Right ventricle myocardium superior (tissue), 1 donor: Measurements from ENCODE around the gene ITPK1. TPM values are rescaled to one million over a fixed set of nuclear protein-coding genes. Genes with fewer than 3 reads are reported as not detected.

ENCODE experiments used
- ATAC-seq: fragments of 200-7000 bp; cut with Tn5 transposase; one replicate; pipeline ENCODE4 v1.9.1; 2020; ENCODE audit warnings: mild to moderate bottlenecking; ENCODE audit not compliant: poor library complexity
- DNase-seq: peaks from one replicate; pipeline ENCODE4 v3.0.0-alpha.2; 2020
- intact Hi-C: fragments of 100-400 bp; cut with DNase I; formaldehyde crosslinking; loops from one replicate; pipeline ENCODE4 v1.11.2; 2022
- total RNA-seq: library from RNA; stranded (reverse); fragmentation: NEBNext Ultra II Directional; extraction: Animal tissue kit (Norgen Biotek cat#: 25700); gene quantifications from one replicate; pipeline ENCODE4 v1.2.1, GENCODE V29; 2021
- donor health status: DM: no; HTN: yes; CAD: no; lungs with severe emphysema.

The ITPK1 gene
- total RNA-seq, 1 donor from 2014 or later: 115 TPM

GRCh38 chr14:92994942-92995341 is 120.8 kb downstream of the ITPK1 start:
- no peak for ATAC-seq
- intact Hi-C loops: no loop called here

GRCh38 chr14:92994131-92994676 is 121.5 kb downstream of the ITPK1 start:
- ATAC-seq (peak; percentile 33), DNase-seq (peak; percentile 46)
- intact Hi-C loops: no loop called here

More at GRCh38 chr14:92994942-92995341, 120.8 kb downstream of the ITPK1 start:
- DNase-seq: no peak

GRCh38 chr14:92993302-92993701 is 122.4 kb downstream of the ITPK1 start:
- intact Hi-C loops: no loop called here
- ATAC-seq (peak; percentile 87), DNase-seq (peak; percentile 68)

GRCh38 chr14:92991536-92991935 is 124.2 kb downstream of the ITPK1 start:
- ATAC-seq (no peak), DNase-seq (no peak)
- intact Hi-C loops: no loop called here

GRCh38 chr14:92990456-92991430 is 125.0 kb downstream of the ITPK1 start:
- DNase-seq: peak; percentile 46
- no peak for ATAC-seq
- intact Hi-C loops: no loop called here

GRCh38 chr14:92988786-92989755 is 126.7 kb downstream of the ITPK1 start:
- DNase-seq: no peak
- intact Hi-C loops: no loop called here
- no peak for ATAC-seq

GRCh38 chr14:92987713-92988510 is 127.8 kb downstream of the ITPK1 start:
- peak; percentile 34 for DNase-seq
- peak; percentile 5 for ATAC-seq
- intact Hi-C loops: no loop called here

GRCh38 chr14:92987148-92987570 is 128.6 kb downstream of the ITPK1 start:
- intact Hi-C loops: no loop called here
- ATAC-seq: no peak
- DNase-seq: peak; percentile 15

- ATAC-seq (peak; percentile 85), DNase-seq (peak; percentile 42)
- intact Hi-C loops: no loop called here
These were observed 129.2 kb downstream of the ITPK1 start for GRCh38 chr14:92986254-92987147.

GRCh38 chr14:92985521-92985920 is 130.2 kb downstream of the ITPK1 start:
- intact Hi-C loops: no loop called here
- DNase-seq: peak; percentile 30
- no peak for ATAC-seq

GRCh38 chr14:92984896-92985295 is 130.8 kb downstream of the ITPK1 start:
- peak; percentile 24 for DNase-seq
- ATAC-seq: no peak
- intact Hi-C loops: no loop called here

GRCh38 chr14:92984082-92984788 is 131.5 kb downstream of the ITPK1 start:
- DNase-seq (peak; percentile 22), ATAC-seq (no peak)
- intact Hi-C loops: no loop called here

GRCh38 chr14:92982956-92983355 is 132.8 kb downstream of the ITPK1 start:
- intact Hi-C loops: no loop called here
- peak; percentile 15 for DNase-seq
- no peak for ATAC-seq

GRCh38 chr14:92981726-92982125 is 134.0 kb downstream of the ITPK1 start:
- intact Hi-C loops: no loop called here
- ATAC-seq: no peak
- DNase-seq: peak; percentile 17

- intact Hi-C loops: no loop called here
- DNase-seq (no peak), ATAC-seq (no peak)
These were observed 134.9 kb downstream of the ITPK1 start for GRCh38 chr14:92980866-92981265.

- DNase-seq: no peak
- intact Hi-C loops: no loop called here
- ATAC-seq: no peak
These were observed 137.3 kb downstream of the ITPK1 start for GRCh38 chr14:92978229-92979021.
